ENCODE data around the gene UBXN6.

DNA sequence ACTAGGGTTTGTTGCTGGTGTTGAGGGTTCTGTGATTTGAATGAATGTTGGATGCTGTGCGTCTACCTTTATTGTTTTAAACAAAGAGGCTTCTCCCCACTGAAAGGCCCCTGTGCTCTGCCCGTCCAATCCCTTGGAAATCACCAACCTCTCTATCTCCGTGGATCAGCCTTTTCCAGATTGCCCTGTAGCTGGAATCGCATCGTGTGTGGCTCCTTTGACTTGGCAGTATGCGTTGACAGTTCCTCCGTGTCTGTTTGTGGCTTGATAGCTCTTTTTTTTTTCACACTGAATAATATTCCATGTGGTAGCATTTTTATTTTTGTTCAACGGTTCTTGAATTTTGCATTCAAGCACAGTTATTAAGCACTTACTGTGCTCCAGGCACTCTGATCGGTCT is 23.2 kb downstream of the UBXN6 start:
- no peak for TF ChIP-seq EZH2 (IDR thresholded peaks at IDR 0.05; ENCODE audit: insufficient read depth, low read length)
- TF ChIP-seq, protein P1, sequence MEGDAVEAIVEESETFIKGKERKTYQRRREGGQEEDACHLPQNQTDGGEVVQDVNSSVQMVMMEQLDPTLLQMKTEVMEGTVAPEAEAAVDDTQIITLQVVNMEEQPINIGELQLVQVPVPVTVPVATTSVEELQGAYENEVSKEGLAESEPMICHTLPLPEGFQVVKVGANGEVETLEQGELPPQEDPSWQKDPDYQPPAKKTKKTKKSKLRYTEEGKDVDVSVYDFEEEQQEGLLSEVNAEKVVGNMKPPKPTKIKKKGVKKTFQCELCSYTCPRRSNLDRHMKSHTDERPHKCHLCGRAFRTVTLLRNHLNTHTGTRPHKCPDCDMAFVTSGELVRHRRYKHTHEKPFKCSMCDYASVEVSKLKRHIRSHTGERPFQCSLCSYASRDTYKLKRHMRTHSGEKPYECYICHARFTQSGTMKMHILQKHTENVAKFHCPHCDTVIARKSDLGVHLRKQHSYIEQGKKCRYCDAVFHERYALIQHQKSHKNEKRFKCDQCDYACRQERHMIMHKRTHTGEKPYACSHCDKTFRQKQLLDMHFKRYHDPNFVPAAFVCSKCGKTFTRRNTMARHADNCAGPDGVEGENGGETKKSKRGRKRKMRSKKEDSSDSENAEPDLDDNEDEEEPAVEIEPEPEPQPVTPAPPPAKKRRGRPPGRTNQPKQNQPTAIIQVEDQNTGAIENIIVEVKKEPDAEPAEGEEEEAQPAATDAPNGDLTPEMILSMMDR (IDR thresholded peaks at IDR 0.05; ENCODE audit: insufficient read depth, low read depth, low read length): no peak
